K562 (cell line): ENCODE measurements around the gene IL4I1. TPM values are rescaled to one million over a fixed set of nuclear protein-coding genes. Genes with fewer than 3 reads are reported as not detected.

Experiments used
- ARID1B ChIP-seq: fragments of 450-650 bp; IDR thresholded peaks from 2 replicates; pipeline ENCODE4 v1.6.1; 2016; ENCODE audit warnings: antibody characterized with exemption, mild to moderate bottlenecking, inconsistent platforms
- CBX3 ChIP-seq, 2 experiments: IDR thresholded peaks; 1 replicate in 1 of 2; 2 replicates in 1 of 2; pipeline ENCODE4 v1.6.1; 2012; ENCODE audit warnings: inconsistent platforms in 2 of 2, low read length in 2 of 2, borderline replicate concordance in 1 of 2, control low read depth in 1 of 2
- IFI16 ChIP-seq: fragments of 250-450 bp; sonication (Bioruptor Pico); IDR thresholded peaks from 2 replicates; pipeline ENCODE4 v2.1.2; 2022; ENCODE audit warnings: mild to moderate bottlenecking, inconsistent platforms
- PTRF ChIP-seq: fragments of 450-650 bp; IDR thresholded peaks from 2 replicates; pipeline ENCODE4 v1.6.1; 2016; ENCODE audit warnings: mild to moderate bottlenecking, missing genetic modification characterization, missing compliant biosample characterization
- RUNX1 ChIP-seq: sonication (generic); IDR thresholded peaks from 2 replicates; pipeline ENCODE4 v1.6.1; 2016; ENCODE audit warnings: antibody characterized with exemption, low read depth
- TAF7 ChIP-seq: fragments of 450-650 bp; IDR thresholded peaks from 2 replicates; pipeline ENCODE4 v1.6.1; 2016; ENCODE audit warnings: missing genetic modification characterization, missing compliant biosample characterization
- U2AF1 ChIP-seq: fragments of 200-400 bp; formaldehyde crosslinking; optimal IDR thresholded peaks from 2 replicates; pipeline ENCODE3; 2017; ENCODE audit warnings: mild to moderate bottlenecking, low read depth, low read length, moderate library complexity
- ZBTB1 ChIP-seq: sonication (generic); formaldehyde crosslinking; IDR thresholded peaks from 2 replicates; pipeline ENCODE4 v1.8.1; 2023; ENCODE audit warnings: missing genetic modification reagents, low read depth, mild to moderate bottlenecking, borderline replicate concordance
- ZBTB17 ChIP-seq: fragments of 450-650 bp; formaldehyde crosslinking; IDR thresholded peaks from 2 replicates; pipeline ENCODE4 v1.4.0; 2020; ENCODE audit warnings: mild to moderate bottlenecking
- ZBTB7A ChIP-seq: IDR thresholded peaks from 2 replicates; pipeline ENCODE4 v1.6.1; 2011; ENCODE audit warnings: low read depth, mild to moderate bottlenecking, low read length, moderate library complexity, borderline replicate concordance; ENCODE audit not compliant: control insufficient read depth
- ZKSCAN1 ChIP-seq: fragments of 150-350 bp; IDR thresholded peaks from 2 replicates; pipeline ENCODE4 v1.6.1; 2016; ENCODE audit warnings: low read depth, low read length
- ZKSCAN8 ChIP-seq: fragments of 200-800 bp; sonication (Bioruptor generic); IDR thresholded peaks from 2 replicates; pipeline ENCODE4 v1.6.1; 2016; ENCODE audit warnings: missing genetic modification characterization, missing compliant biosample characterization
- polyA plus RNA-seq, 8 experiments: library from polyadenylated mRNA; depleted of rRNA in 4 of 8; stranded (reverse) in 5 of 8; unstranded in 3 of 8; fragments of >200 nt; fragmentation: Nextera tagmentation in 2 of 8; fragmentation: Illumina TruSeq in 1 of 8; extraction: Ambion mirVana in 2 of 8; extraction: Trizol in 1 of 8; gene quantifications; 2 replicates each; pipeline versions ENCODE4 v1.2.1 to v1.2.3, GENCODE V29; 2011 to 2014; ENCODE audit warnings: inconsistent platforms in 1 of 8, missing spikeins in 1 of 8
- total RNA-seq, 7 experiments: library from RNA; depleted of rRNA in 6 of 7; stranded (reverse); fragments of >200 nt in 6 of 7; fragmentation: Illumina TruSeq in 2 of 7; extraction: Trizol in 2 of 7; gene quantifications; 2 replicates each; pipeline versions ENCODE4 v1.2.1 to v1.2.3, GENCODE V29; 2011 to 2021; ENCODE audit warnings: low replicate concordance in 1 of 7
- TF ChIP-seq, protein P1 (sequence below): fragments of 450-650 bp; IDR thresholded peaks from 2 replicates; pipeline ENCODE4 v1.6.1; 2016; ENCODE audit warnings: mild to moderate bottlenecking, moderate library complexity
- TF ChIP-seq, protein P2 (sequence below): fragments of 450-650 bp; conservative IDR thresholded peaks from 2 replicates; pipeline ENCODE4 v1.6.1; 2016; ENCODE audit warnings: missing genetic modification characterization, low read depth, mild to moderate bottlenecking, missing compliant biosample characterization, moderate library complexity

IL4I1 gene
- total and polyA plus RNA-seq, 9 of the 15 experiments (the other 6 are each of a cell fraction or from before 2014, with no cell fraction given) = 0.06 to 0.95 (median 0.43) TPM; not detected in 2

DNA sequence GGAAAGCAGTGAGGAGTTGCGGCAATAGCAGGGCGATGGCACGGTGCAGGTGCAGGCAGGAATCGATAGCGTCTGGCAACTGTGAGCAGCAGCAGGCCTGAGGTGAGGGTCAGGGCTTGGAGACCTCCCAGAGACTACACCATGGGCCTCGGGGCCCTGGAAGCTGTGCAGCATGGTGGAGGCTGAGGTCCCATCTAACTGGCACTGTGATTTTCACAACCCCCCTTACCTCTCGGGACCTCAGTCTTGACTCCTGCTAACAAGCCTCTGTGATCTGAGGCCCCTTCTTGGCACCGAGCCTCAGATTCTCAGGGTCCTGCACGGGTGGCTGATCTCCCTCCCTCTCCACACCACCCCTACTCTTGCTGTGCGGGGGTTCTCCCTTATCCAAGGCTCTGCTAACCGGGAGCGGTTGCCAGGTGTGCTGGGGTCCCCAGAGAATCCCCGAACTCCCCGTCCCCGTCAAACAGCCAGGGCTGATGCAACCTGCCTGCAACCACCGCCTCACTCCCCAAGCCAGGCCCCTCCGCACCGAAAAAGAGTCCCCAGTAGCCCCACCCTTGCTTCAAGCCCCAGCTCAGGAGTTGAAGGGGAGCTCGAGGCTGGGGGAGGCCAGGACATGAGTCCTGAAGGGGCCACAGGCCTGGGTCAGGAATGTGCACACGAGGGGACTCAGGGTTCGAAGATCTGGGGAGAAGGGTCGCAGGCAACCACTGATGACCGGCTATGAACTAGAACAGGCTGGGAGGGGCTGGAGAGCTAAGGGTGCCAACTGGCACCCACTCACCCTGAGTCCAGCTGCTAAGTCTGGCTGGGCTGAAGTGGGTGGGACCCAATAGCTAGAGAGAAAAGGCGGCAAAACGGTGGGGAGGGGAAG lies 27.6 kb upstream of the IL4I1 start (continued):
- TF ChIP-seq, protein P1, sequence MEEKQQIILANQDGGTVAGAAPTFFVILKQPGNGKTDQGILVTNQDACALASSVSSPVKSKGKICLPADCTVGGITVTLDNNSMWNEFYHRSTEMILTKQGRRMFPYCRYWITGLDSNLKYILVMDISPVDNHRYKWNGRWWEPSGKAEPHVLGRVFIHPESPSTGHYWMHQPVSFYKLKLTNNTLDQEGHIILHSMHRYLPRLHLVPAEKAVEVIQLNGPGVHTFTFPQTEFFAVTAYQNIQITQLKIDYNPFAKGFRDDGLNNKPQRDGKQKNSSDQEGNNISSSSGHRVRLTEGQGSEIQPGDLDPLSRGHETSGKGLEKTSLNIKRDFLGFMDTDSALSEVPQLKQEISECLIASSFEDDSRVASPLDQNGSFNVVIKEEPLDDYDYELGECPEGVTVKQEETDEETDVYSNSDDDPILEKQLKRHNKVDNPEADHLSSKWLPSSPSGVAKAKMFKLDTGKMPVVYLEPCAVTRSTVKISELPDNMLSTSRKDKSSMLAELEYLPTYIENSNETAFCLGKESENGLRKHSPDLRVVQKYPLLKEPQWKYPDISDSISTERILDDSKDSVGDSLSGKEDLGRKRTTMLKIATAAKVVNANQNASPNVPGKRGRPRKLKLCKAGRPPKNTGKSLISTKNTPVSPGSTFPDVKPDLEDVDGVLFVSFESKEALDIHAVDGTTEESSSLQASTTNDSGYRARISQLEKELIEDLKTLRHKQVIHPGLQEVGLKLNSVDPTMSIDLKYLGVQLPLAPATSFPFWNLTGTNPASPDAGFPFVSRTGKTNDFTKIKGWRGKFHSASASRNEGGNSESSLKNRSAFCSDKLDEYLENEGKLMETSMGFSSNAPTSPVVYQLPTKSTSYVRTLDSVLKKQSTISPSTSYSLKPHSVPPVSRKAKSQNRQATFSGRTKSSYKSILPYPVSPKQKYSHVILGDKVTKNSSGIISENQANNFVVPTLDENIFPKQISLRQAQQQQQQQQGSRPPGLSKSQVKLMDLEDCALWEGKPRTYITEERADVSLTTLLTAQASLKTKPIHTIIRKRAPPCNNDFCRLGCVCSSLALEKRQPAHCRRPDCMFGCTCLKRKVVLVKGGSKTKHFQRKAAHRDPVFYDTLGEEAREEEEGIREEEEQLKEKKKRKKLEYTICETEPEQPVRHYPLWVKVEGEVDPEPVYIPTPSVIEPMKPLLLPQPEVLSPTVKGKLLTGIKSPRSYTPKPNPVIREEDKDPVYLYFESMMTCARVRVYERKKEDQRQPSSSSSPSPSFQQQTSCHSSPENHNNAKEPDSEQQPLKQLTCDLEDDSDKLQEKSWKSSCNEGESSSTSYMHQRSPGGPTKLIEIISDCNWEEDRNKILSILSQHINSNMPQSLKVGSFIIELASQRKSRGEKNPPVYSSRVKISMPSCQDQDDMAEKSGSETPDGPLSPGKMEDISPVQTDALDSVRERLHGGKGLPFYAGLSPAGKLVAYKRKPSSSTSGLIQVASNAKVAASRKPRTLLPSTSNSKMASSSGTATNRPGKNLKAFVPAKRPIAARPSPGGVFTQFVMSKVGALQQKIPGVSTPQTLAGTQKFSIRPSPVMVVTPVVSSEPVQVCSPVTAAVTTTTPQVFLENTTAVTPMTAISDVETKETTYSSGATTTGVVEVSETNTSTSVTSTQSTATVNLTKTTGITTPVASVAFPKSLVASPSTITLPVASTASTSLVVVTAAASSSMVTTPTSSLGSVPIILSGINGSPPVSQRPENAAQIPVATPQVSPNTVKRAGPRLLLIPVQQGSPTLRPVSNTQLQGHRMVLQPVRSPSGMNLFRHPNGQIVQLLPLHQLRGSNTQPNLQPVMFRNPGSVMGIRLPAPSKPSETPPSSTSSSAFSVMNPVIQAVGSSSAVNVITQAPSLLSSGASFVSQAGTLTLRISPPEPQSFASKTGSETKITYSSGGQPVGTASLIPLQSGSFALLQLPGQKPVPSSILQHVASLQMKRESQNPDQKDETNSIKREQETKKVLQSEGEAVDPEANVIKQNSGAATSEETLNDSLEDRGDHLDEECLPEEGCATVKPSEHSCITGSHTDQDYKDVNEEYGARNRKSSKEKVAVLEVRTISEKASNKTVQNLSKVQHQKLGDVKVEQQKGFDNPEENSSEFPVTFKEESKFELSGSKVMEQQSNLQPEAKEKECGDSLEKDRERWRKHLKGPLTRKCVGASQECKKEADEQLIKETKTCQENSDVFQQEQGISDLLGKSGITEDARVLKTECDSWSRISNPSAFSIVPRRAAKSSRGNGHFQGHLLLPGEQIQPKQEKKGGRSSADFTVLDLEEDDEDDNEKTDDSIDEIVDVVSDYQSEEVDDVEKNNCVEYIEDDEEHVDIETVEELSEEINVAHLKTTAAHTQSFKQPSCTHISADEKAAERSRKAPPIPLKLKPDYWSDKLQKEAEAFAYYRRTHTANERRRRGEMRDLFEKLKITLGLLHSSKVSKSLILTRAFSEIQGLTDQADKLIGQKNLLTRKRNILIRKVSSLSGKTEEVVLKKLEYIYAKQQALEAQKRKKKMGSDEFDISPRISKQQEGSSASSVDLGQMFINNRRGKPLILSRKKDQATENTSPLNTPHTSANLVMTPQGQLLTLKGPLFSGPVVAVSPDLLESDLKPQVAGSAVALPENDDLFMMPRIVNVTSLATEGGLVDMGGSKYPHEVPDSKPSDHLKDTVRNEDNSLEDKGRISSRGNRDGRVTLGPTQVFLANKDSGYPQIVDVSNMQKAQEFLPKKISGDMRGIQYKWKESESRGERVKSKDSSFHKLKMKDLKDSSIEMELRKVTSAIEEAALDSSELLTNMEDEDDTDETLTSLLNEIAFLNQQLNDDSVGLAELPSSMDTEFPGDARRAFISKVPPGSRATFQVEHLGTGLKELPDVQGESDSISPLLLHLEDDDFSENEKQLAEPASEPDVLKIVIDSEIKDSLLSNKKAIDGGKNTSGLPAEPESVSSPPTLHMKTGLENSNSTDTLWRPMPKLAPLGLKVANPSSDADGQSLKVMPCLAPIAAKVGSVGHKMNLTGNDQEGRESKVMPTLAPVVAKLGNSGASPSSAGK = 0 out of 2 replicates have a peak, but pooled peaks have one; percentile 13
- TF ChIP-seq ZKSCAN8 (CRISPR knock-in tag) = 0 out of 2 replicates have a peak, but pooled peaks have one; percentile 15
- TF ChIP-seq ARID1B = peak; percentile 60; the same call in 1 of the 2 replicates
- no peak for TF ChIP-seq RUNX1
- no peak for TF ChIP-seq ZKSCAN1
- TF ChIP-seq ZBTB17 (CRISPR knock-in tag) = peak; percentile 82
- peak; percentile 12; the same call in 1 of the 2 replicates for TF ChIP-seq IFI16 (CRISPR knock-in tag)
- TF ChIP-seq, protein P2, sequence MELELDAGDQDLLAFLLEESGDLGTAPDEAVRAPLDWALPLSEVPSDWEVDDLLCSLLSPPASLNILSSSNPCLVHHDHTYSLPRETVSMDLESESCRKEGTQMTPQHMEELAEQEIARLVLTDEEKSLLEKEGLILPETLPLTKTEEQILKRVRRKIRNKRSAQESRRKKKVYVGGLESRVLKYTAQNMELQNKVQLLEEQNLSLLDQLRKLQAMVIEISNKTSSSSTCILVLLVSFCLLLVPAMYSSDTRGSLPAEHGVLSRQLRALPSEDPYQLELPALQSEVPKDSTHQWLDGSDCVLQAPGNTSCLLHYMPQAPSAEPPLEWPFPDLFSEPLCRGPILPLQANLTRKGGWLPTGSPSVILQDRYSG (tag) = no peak
- no peak for TF ChIP-seq U2AF1
- TF ChIP-seq ZBTB7A = no peak
- peak; percentile 79 for TF ChIP-seq TAF7
- no peak for TF ChIP-seq CBX3 (IDR thresholded peaks at IDR 0.05; ENCODE audit: borderline replicate concordance in 1 of 2, low read length in 2 of 2)
- no peak for TF ChIP-seq ZBTB1
- TF ChIP-seq PTRF (tag) = peak; percentile 52; the same call in 1 of the 2 replicates
